GM23338 (cell line): ENCODE results near the gene CSF2. TPM values are rescaled to one million over a fixed set of nuclear protein-coding genes. Genes with fewer than 3 reads are reported as not detected.

Source experiments
- ATAC-seq: fragments of 200-7000 bp; cut with Tn5 transposase; 3 replicates; pipeline ENCODE4 v1.9.1; 2020
- DNase-seq: peaks from one replicate; pipeline ENCODE4 v3.0.0-alpha.2; 2015; ENCODE audit warnings: low spot score
- H2AFZ ChIP-seq: fragments of 200-600 bp; sonication (generic); 2 replicates; pipeline ENCODE4 v1.8.0; 2016; ENCODE audit warnings: antibody characterized with exemption, mild to moderate bottlenecking, moderate library complexity
- H3F3A ChIP-seq: fragments of 200-600 bp; sonication (generic); replicated peaks from 2 replicates; pipeline ENCODE4 v1.8.0; 2017; ENCODE audit warnings: antibody characterized with exemption, mixed run types, low read depth
- H3K27ac ChIP-seq: fragments of 200-600 bp; sonication (generic); 2 replicates; pipeline ENCODE4 v1.6.1; 2016; ENCODE audit warnings: low read depth
- H3K27me3 ChIP-seq: fragments of 200-600 bp; sonication (generic); 2 replicates; pipeline ENCODE4 v1.8.0; 2016; ENCODE audit warnings: mild to moderate bottlenecking, mixed run types, moderate library complexity; ENCODE audit not compliant: insufficient read depth
- H3K36me3 ChIP-seq: fragments of 200-600 bp; sonication (generic); 2 replicates; pipeline ENCODE4 v1.8.0; 2016; ENCODE audit warnings: mild to moderate bottlenecking; ENCODE audit not compliant: insufficient read depth
- H3K4me1 ChIP-seq: fragments of 200-600 bp; sonication (generic); 2 replicates; pipeline ENCODE4 v1.8.0; 2016; ENCODE audit warnings: mild to moderate bottlenecking, moderate library complexity; ENCODE audit not compliant: insufficient read depth
- H3K4me2 ChIP-seq: fragments of 200-600 bp; sonication (generic); 2 replicates; pipeline ENCODE4 v1.7.1; 2017; ENCODE audit warnings: mixed run types
- H3K4me3 ChIP-seq: fragments of 200-600 bp; sonication (generic); 2 replicates; pipeline ENCODE4 v1.6.1; 2016; ENCODE audit warnings: mixed run types
- H3K79me2 ChIP-seq: fragments of 200-600 bp; sonication (generic); replicated peaks from 2 replicates; pipeline ENCODE4 v1.8.0; 2017; ENCODE audit warnings: mild to moderate bottlenecking; ENCODE audit not compliant: insufficient read depth
- H3K9me2 ChIP-seq: fragments of 200-600 bp; sonication (generic); 2 replicates; pipeline ENCODE4 v1.8.0; 2017; ENCODE audit not compliant: insufficient read depth
- H4K20me1 ChIP-seq: fragments of 200-600 bp; sonication (generic); replicated peaks from 2 replicates; pipeline ENCODE4 v1.8.0; 2017; ENCODE audit warnings: mild to moderate bottlenecking; ENCODE audit not compliant: insufficient read depth
- H3K27ac Mint-ChIP-seq: 2 replicates; pipeline ENCODE4 v1.8.0; 2020; ENCODE audit warnings: inconsistent platforms, mild to moderate bottlenecking, moderate library complexity, mixed read lengths
- H3K27me3 Mint-ChIP-seq: 3 replicates; pipeline ENCODE4 v1.8.0; 2022; ENCODE audit warnings: low read depth, mild to moderate bottlenecking, moderate library complexity, mixed read lengths, inconsistent platforms; ENCODE audit not compliant: insufficient read depth, poor library complexity
- H3K36me3 Mint-ChIP-seq: 3 replicates; pipeline ENCODE4 v1.8.0; 2021; ENCODE audit warnings: low read depth, mild to moderate bottlenecking, inconsistent platforms, moderate library complexity, mixed read lengths
- H3K4me1 Mint-ChIP-seq: 3 replicates; pipeline ENCODE4 v1.8.0; 2020; ENCODE audit warnings: mild to moderate bottlenecking, inconsistent platforms, mixed read lengths
- H3K4me3 Mint-ChIP-seq: 3 replicates; pipeline ENCODE4 v1.8.0; 2021; ENCODE audit warnings: moderate library complexity, mild to moderate bottlenecking, inconsistent platforms, mixed read lengths
- H3K9me3 Mint-ChIP-seq: 3 replicates; pipeline ENCODE4 v1.8.0; 2020; ENCODE audit warnings: moderate library complexity, mild to moderate bottlenecking, inconsistent platforms, mixed read lengths
- CREB1 ChIP-seq: fragments of 250-450 bp; sonication (Bioruptor Pico); IDR thresholded peaks from 2 replicates; pipeline ENCODE4 v1.5.0; 2020; ENCODE audit warnings: low read depth, mild to moderate bottlenecking, moderate library complexity
- EZH2 ChIP-seq: fragments of 200-600 bp; sonication (generic); IDR thresholded peaks from one replicate; pipeline ENCODE4 v1.8.0; 2017; ENCODE audit warnings: antibody characterized with exemption, mild to moderate bottlenecking, low read depth; ENCODE audit not compliant: unreplicated experiment
- EZH2phosphoT487 ChIP-seq: fragments of 200-600 bp; sonication (generic); IDR thresholded peaks from one replicate; pipeline ENCODE4 v1.8.1; 2018; ENCODE audit warnings: antibody characterized with exemption; ENCODE audit not compliant: unreplicated experiment
- JUNB ChIP-seq: IDR thresholded peaks from one replicate; pipeline ENCODE4 v1.6.1; 2016; ENCODE audit warnings: antibody characterized with exemption; ENCODE audit not compliant: unreplicated experiment
- NANOG ChIP-seq: IDR thresholded peaks from 2 replicates; pipeline ENCODE4 v1.6.1; 2016; ENCODE audit warnings: antibody characterized with exemption, borderline replicate concordance
- POLR2AphosphoS5 ChIP-seq: IDR thresholded peaks from 2 replicates; pipeline ENCODE4 v1.6.1; 2016; ENCODE audit warnings: antibody characterized with exemption, low read depth
- REST ChIP-seq: IDR thresholded peaks from one replicate; pipeline ENCODE4 v1.6.1; 2018; ENCODE audit warnings: antibody characterized with exemption; ENCODE audit not compliant: unreplicated experiment
- STAT1 ChIP-seq: IDR thresholded peaks from one replicate; pipeline ENCODE4 v1.6.1; 2016; ENCODE audit warnings: antibody characterized with exemption; ENCODE audit not compliant: unreplicated experiment
- polyA plus RNA-seq: library from polyadenylated mRNA; unstranded; fragments of >200 nt; fragmentation: Nextera tagmentation; extraction: Ambion mirVana; gene quantifications from 2 replicates; pipeline ENCODE4 v1.2.1, GENCODE V29; 2016
- total RNA-seq: library from RNA; depleted of rRNA; stranded (reverse); fragments of >200 nt; shearing (Covaris generic); gene quantifications from 2 replicates; pipeline ENCODE4 v1.2.3, GENCODE V29; 2014
- TF ChIP-seq, protein P1 (sequence below), 2 experiments: fragments of 200-600 bp in 1 of 2; sonication (generic) in 1 of 2; conservative IDR thresholded peaks; 2 replicates each; pipeline versions ENCODE4 v1.5.1 to v1.6.1; 2016 to 2017; ENCODE audit warnings: antibody characterized with exemption in 2 of 2, low read depth in 2 of 2, mild to moderate bottlenecking in 2 of 2, moderate library complexity in 1 of 2

Gene CSF2
- total and polyA plus RNA-seq, 2 experiments from 2014 or later, result not detected

- TF ChIP-seq, protein P1, sequence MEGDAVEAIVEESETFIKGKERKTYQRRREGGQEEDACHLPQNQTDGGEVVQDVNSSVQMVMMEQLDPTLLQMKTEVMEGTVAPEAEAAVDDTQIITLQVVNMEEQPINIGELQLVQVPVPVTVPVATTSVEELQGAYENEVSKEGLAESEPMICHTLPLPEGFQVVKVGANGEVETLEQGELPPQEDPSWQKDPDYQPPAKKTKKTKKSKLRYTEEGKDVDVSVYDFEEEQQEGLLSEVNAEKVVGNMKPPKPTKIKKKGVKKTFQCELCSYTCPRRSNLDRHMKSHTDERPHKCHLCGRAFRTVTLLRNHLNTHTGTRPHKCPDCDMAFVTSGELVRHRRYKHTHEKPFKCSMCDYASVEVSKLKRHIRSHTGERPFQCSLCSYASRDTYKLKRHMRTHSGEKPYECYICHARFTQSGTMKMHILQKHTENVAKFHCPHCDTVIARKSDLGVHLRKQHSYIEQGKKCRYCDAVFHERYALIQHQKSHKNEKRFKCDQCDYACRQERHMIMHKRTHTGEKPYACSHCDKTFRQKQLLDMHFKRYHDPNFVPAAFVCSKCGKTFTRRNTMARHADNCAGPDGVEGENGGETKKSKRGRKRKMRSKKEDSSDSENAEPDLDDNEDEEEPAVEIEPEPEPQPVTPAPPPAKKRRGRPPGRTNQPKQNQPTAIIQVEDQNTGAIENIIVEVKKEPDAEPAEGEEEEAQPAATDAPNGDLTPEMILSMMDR (conservative IDR thresholded peaks at IDR 0.05; ENCODE audit: low read depth in 2 of 2), result no peak
- TF ChIP-seq CREB1 (no peak), POLR2AphosphoS5 (no peak), EZH2 (no peak), NANOG (no peak), REST (no peak), STAT1 (no peak)
Observed at GRCh38 chr5:132064140-132064539, 9.4 kb upstream of the CSF2 start (continued).

DNA sequence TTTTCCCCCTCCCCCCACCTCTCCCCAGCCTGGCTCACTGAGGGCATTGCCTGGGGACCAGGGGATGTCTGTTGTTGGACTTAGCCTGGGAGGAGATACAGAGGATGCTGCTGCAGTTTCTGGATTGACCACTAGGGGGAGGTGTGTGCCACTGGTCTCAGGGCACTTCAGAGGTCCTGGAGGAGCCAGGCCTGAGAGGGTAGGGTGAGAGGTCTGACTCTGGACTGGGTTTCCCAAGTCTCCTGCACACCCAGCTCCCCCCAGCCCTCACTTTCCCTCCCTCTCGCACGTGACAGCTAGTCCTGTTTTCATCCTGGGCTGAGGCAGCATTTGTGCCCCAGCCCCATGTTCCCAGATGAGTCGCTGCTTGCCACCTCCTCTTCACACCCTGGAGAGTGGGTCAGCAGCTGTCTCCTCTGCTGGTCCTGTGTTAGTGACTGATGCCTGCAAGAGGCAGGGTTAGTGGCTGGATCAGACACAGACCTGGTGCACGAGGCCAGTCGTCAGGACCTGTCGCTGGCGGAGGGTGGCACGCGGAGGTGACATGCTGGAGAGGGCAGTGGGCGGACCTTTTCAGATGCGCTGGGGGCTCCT lies 8.8 kb upstream of the CSF2 start:
- no peaks in the 10 kb centered on the region for H3K4me1 ChIP-seq

More for the DNA sequence above, 8.8 kb upstream of the CSF2 start:
- Histone ChIP-seq H3K27me3 (no peaks in the 10 kb centered on the region), H2AFZ (peak overlapping the region; percentile 88), H3K9me2 (no peaks in the 10 kb centered on the region; the same call in 1 of the 2 replicates), H3F3A (no peaks in the 10 kb centered on the region), H3K36me3 (no peaks in the 10 kb centered on the region), H3K27ac (no peak overlapping the region), H3K4me3 (no peak overlapping the region), H4K20me1 (no peaks in the 10 kb centered on the region), H3K79me2 (no peaks in the 10 kb centered on the region), H3K4me2 (no peak overlapping the region)
- no peak for TF ChIP-seq POLR2AphosphoS5
- no peak for TF ChIP-seq EZH2phosphoT487
- no peak for TF ChIP-seq JUNB
- no peak for TF ChIP-seq STAT1
- TF ChIP-seq CREB1, result no peak
- TF ChIP-seq, protein P1 (conservative IDR thresholded peaks at IDR 0.05; ENCODE audit: low read depth in 2 of 2), result peak; percentile 85 to 94
- DNase-seq, result peak; percentile 89
- Mint-ChIP-seq H3K9me3 (no peaks in the 10 kb centered on the region; the same call in 2 of the 3 replicates), H3K4me3 (no peak overlapping the region), H3K27me3 (peaks cover 8% of the 10 kb centered on the region), H3K36me3 (no peaks in the 10 kb centered on the region; the same call in 2 of the 3 replicates), H3K4me1 (peaks cover 8% of the 10 kb centered on the region), H3K27ac (no peak overlapping the region)
- ATAC-seq, result peak; percentile 89
